Mammary epithelial cell (primary cell): Measurements from ENCODE around the gene NEIL3.

Experiments used
- EZH2 ChIP-seq: IDR thresholded peaks from 2 replicates; pipeline ENCODE4 v1.6.1; 2012; ENCODE audit warnings: low read length, inconsistent platforms, borderline replicate concordance
- TF ChIP-seq, protein P1 (sequence below), 2 donors: IDR thresholded peaks in 1 of 2; conservative IDR thresholded peaks in 1 of 2; 2 replicates each; pipeline ENCODE4 v1.5.1; 2011 to 2012; ENCODE audit warnings: inconsistent platforms in 2 of 2, low read length in 2 of 2, mild to moderate bottlenecking in 2 of 2, control low read depth in 1 of 2, low read depth in 1 of 2; ENCODE audit not compliant: insufficient read depth in 1 of 2; ENCODE audit errors: extremely low read depth in 1 of 2

DNA sequence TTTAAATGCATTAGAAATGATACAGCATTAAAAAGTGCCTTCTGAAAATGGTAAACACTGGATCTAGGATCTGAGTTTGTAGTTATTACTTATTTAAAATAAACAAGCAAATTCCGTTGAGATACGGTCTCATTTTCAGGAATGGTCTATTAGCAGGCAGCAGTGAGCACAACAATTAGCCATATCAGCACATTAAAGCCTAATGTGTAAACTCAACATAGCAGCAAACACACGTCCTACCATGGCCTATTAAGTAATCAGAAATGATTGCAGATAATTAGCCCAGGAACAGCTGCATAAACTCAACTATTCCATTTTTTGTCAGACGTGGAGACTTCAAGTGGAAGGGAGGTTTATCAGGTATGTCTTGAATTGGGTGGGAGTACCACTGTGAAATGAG lies 61.8 kb downstream of the NEIL3 start:
- TF ChIP-seq, protein P1, sequence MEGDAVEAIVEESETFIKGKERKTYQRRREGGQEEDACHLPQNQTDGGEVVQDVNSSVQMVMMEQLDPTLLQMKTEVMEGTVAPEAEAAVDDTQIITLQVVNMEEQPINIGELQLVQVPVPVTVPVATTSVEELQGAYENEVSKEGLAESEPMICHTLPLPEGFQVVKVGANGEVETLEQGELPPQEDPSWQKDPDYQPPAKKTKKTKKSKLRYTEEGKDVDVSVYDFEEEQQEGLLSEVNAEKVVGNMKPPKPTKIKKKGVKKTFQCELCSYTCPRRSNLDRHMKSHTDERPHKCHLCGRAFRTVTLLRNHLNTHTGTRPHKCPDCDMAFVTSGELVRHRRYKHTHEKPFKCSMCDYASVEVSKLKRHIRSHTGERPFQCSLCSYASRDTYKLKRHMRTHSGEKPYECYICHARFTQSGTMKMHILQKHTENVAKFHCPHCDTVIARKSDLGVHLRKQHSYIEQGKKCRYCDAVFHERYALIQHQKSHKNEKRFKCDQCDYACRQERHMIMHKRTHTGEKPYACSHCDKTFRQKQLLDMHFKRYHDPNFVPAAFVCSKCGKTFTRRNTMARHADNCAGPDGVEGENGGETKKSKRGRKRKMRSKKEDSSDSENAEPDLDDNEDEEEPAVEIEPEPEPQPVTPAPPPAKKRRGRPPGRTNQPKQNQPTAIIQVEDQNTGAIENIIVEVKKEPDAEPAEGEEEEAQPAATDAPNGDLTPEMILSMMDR (conservative IDR thresholded peaks at IDR 0.05 in 1 of 2, IDR thresholded peaks at IDR 0.05 in 1 of 2; ENCODE audit: extremely low read depth in 1 of 2, insufficient read depth in 1 of 2, low read depth in 1 of 2, low read length in 2 of 2), result no peak
- no peak for TF ChIP-seq EZH2
